NB4 (cell line): ENCODE measurements around the gene RAB15.
A peak's percentile ranks its signal among the peaks of the same experiment; 100 is the strongest.

Experiments used
- DNase-seq: peaks from one replicate; pipeline ENCODE4 v3.0.0; 2010; ENCODE audit warnings: low read depth
- H3K4me3 ChIP-seq: one replicate; pipeline ENCODE4 v1.5.1; 2011; ENCODE audit warnings: mild to moderate bottlenecking, low read depth, low read length, moderate library complexity
- MYC ChIP-seq: IDR thresholded peaks from 2 replicates; pipeline ENCODE4 v1.6.1; 2011; ENCODE audit warnings: low read depth, low read length
- POLR2A ChIP-seq: IDR thresholded peaks from 2 replicates; pipeline ENCODE4 v1.6.1; 2011; ENCODE audit warnings: mild to moderate bottlenecking; ENCODE audit not compliant: insufficient read length; ENCODE audit errors: extremely low read depth
- TF ChIP-seq, protein P1 (sequence below): IDR thresholded peaks from 2 replicates; pipeline ENCODE4 v1.6.1; 2011; ENCODE audit warnings: low read depth, low read length
- TF ChIP-seq, protein P2 (sequence below): IDR thresholded peaks from one replicate; pipeline ENCODE4 v1.5.1; 2012; ENCODE audit warnings: low read depth, low read length

RAB15 gene

DNA sequence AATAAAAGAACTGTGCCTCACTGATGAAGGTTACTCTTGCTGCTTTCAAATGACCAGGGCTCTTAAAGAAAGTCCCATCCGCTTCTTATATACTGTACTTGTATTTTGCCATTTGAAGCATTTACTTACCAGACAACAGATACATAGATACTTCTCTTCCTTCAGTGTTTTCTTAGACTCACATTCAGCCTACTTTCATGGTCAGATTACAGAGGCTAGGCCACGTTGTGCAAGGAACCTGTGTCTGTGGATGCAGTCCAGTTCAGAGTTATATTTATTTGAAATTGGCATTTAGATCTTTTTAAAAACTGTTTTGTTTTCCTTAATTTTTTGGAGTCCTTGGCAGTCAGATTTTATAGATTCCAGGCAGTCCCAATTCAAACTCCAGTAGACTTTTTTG lies 51.7 kb downstream of the RAB15 start:
- no peak overlapping the region for H3K4me3 ChIP-seq
- TF ChIP-seq, protein P1, sequence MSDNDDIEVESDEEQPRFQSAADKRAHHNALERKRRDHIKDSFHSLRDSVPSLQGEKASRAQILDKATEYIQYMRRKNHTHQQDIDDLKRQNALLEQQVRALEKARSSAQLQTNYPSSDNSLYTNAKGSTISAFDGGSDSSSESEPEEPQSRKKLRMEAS, result no peak
- DNase-seq, result no peak

DNA sequence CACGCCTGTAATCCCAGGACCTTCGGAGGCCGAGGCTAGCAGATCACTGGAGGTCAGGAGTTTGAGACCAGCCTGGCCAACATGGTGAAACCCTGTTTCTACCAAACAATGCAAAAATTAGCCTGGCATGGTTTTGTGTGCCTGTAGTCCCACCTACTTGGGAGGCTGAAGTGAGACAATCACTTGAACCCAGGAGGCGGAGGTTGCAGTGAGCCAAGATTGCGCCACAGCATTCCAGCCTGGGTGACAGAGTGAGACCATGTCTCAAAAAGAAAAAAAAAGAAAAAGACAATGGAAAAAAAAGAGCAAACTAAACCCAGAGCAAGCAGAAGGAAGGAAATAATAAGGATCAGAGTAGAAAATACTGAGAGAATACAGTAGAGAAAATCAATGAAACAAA lies 52.5 kb downstream of the RAB15 start:
- TF ChIP-seq, protein P2, sequence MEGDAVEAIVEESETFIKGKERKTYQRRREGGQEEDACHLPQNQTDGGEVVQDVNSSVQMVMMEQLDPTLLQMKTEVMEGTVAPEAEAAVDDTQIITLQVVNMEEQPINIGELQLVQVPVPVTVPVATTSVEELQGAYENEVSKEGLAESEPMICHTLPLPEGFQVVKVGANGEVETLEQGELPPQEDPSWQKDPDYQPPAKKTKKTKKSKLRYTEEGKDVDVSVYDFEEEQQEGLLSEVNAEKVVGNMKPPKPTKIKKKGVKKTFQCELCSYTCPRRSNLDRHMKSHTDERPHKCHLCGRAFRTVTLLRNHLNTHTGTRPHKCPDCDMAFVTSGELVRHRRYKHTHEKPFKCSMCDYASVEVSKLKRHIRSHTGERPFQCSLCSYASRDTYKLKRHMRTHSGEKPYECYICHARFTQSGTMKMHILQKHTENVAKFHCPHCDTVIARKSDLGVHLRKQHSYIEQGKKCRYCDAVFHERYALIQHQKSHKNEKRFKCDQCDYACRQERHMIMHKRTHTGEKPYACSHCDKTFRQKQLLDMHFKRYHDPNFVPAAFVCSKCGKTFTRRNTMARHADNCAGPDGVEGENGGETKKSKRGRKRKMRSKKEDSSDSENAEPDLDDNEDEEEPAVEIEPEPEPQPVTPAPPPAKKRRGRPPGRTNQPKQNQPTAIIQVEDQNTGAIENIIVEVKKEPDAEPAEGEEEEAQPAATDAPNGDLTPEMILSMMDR, result no peak
- TF ChIP-seq, protein P1, result no peak
- TF ChIP-seq MYC (no peak), POLR2A (no peak)
- no peak for DNase-seq
- no peak overlapping the region for H3K4me3 ChIP-seq

DNA sequence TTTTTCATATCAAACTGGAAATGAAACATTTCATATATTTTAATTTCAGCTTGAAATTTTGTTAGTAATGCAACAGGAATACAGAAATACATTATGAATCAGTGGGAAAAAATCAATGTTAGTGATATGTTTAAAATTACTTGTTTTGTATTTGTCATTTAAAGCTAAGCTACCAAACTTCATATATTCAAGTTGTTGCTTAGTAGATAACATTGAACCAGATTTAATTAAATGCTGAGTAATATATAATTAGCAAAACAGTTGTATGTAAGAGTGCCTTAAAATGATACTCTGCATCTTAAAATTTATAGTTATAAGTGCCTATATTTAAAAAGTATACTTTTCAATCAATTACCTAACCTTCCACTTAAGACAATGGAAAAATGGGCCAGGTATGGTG lies 52.9 kb downstream of the RAB15 start:
- TF ChIP-seq MYC (no peak), POLR2A (no peak)
- TF ChIP-seq, protein P2, result no peak
- TF ChIP-seq, protein P1, result no peak
- H3K4me3 ChIP-seq, result no peak overlapping the region
- no peak for DNase-seq

DNA sequence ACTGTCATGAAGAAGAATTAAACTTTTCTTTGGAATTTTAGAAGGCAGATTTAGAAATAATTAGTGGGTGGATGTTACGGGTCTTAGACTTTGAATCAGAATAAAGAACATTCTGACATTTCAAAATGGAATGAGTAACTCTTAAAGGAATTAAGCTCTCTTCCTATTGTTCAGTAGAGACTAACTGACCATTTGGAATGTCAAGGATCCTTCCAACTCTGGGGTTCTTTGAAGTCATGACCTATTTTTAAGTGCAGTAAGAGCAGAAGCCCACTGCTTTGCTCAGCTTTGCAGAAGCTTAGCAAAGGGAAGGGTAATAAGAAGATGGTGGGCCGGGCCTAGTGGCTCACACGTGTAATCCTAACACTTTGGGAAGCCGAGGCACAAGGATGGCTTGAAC lies 53.9 kb downstream of the RAB15 start:
- H3K4me3 ChIP-seq, result no peak overlapping the region
- TF ChIP-seq, protein P1, result no peak
- TF ChIP-seq POLR2A, result no peak
- TF ChIP-seq MYC, result no peak
- TF ChIP-seq, protein P2, result no peak
- DNase-seq, result no peak

DNA sequence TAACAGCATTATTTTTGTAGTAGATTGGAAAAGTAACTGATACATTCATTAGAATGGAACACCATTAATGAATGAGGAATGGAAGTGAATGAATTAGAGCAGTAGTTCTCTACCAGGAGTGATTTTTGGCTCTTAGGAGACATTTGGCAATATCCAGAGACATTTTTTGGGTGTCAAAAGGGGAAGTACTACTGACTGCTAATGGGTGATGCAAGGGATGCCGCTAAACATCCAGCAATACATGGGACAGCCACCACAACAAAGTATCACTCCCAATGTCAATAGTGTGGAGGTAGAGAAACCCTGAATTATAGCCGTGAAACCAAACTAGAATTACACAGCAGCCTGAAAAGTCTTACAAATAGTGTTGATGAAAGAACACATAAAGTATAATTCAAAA lies 56.3 kb downstream of the RAB15 start:
- no peak overlapping the region for H3K4me3 ChIP-seq
- TF ChIP-seq POLR2A, result no peak
- TF ChIP-seq, protein P1, result no peak
- no peak for TF ChIP-seq MYC
- TF ChIP-seq, protein P2, result no peak
- peak; percentile 71 for DNase-seq

DNA sequence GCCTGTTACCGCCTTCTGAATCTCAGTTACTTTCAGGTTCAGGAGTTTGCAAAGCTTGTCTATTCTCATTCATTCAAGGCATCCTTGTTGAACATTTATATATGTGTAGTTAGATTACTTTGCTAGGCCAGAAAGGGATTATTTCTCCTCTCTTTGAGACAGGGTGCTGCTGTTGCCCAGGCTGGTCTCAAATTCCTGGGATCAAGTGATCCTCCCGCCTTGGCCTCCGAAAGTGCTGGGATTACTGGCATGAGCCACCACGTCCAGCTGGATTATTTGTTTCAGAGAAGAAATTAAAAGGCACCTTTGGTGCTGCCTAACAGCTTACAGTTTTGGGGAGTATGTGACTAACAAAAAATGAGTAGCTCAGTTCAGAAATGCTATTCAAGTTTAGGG lies 57.1 kb downstream of the RAB15 start:
- TF ChIP-seq MYC, result no peak
- no peak for TF ChIP-seq POLR2A
- TF ChIP-seq, protein P2, result no peak
- TF ChIP-seq, protein P1, result no peak
- no peak for DNase-seq
- H3K4me3 ChIP-seq, result peak overlapping the region; percentile 81
